Myocyte (in vitro differentiated cells): ENCODE data around the gene KCTD11. TPM values are rescaled to one million over a fixed set of nuclear protein-coding genes. Genes with fewer than 3 reads are reported as not detected.
"Not testable (repeated sequence)": the region's sequence is repeated elsewhere in the genome, so short reads cannot be mapped to it uniquely, and the experiment has no call there.

ENCODE experiments used
- DNase-seq: peaks from one replicate; pipeline ENCODE4 v3.0.0-alpha.2; 2012; ENCODE audit warnings: low read depth
- total RNA-seq: library from RNA; depleted of rRNA; stranded (reverse); fragments of >200 nt; gene quantifications from 2 replicates; pipeline ENCODE4 v1.2.3, GENCODE V29; 2014

Gene KCTD11
- total RNA-seq, 1 donor from 2014 or later = 10.0 TPM

DNA sequence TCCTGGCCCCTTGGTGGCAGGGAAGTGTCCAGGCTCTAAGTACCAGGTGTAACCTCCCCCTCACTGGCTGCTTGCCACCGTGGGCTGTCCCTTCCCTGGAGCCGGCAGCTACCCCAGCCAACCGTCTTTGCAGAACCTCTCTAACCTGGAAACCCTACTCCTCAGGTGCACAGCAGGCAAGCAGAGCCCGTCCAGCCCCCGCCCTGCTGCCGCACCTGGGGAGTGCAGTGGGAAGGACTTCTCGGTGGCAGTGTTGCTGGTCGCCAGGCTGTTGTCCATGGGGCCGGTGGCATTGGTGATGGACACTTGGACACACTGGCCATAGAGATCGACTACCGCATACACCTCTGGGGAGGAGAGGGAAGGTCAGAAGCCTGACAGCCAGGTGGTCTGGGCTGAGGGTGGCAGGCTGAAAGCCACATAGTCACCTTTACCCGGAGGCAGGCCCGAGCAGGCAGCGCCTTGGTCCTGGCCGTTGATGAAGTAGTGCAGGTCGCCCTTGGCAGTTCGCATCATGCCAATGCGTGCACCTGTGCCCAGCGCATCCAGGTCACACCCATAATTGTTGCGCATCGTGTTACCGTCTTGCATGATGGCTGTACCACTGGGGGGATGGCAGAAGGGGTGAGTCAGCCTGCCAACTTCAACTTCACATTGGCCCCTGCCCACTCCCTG lies 29.3 kb upstream of the KCTD11 start:
- DNase-seq = no peak

DNA sequence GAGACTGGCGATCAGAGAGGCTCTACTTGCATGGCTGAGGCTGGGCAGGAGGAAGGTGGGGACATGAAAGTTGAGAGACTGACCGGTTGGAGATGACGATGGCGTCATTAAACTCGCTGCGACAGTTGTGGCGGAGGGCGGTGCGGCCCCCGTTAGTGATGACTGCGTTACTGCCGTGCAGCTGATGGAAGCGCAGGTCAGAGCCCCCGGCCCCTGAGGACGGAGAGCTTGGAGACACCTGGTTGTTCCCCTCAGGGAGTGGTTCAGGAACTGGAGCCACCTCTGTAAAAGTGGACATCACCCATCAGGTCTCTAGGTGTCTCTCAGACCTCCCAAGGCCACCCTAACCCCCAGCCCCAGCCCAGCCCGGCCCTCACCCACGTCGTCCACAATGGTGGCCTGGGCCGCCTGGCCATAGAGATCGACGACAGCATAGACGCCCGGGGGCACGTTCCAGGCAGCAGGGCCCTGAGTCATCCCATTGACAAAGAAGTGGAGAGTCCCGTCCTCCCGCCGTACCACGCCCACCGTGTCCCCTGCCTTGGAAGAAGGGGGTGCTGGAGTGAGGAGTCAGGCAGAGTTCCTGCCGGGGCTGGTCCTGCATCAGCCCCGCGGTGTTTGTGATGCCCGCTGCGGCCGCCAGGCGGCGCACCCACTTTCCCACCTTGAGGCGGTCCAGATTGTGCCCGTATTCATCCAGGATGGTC lies 28.1 kb upstream of the KCTD11 start:
- peak; percentile 30 for DNase-seq

DNA sequence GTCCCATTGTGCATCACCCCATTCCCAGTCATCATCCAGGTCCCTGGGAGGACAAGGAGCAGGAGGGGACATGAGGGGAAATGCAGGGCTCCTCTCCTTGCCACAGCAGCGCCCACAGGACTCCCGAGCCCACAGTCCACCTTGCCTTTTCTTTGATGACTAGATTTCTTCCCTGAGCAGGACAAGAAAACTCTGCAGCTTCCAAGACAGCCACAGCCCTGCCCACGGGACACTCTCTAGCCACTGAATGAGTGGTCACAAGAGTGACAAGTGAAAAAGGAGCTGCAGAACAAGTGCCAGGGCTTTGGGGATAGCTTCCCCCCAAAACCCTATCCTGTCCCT lies 27.6 kb upstream of the KCTD11 start:
- no peak for DNase-seq

DNA sequence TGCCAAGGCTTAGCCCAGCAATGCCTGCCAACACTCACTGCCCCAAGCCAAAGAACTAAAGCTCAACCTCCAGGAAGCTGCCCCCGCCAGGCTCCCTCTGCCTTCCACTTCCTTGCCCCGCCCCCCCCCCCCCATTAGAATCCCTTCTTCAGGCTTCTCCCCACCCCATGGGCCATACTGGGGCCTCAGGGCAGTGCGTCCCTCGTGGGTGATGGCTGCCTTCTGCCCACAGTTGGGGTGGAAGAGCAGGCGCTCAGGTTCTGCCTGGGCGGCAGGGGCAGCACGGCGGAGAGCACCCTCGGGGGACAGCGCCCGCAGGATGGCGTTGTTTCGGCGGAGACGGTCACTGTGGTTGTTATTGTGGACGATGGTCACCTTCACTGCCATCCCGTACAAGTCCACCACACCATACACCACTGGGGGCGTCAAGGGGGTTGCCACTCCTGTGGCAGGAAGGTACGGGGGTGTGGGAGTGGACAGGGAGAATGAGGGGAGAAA lies 26.9 kb upstream of the KCTD11 start:
- no peak for DNase-seq

DNA sequence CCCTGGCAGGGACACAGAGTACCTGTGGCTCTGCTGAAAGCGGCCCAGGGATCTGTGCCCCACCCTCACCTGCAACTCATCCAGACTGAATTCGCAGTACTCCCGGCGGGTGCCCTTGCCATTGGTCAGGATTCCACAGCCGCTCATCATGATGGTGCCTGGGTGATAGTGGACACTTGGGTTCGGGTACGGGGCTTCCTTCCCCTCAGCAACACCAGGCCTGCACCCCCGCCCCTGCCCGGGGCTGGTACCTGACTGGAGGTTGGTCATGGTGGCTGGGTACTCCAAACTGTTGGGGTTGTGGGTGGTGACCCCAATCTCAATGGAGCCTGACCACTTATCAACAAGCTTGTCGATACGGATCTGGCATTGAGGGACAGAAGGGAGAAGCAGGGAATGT lies 25.8 kb upstream of the KCTD11 start:
- DNase-seq = no peak

DNA sequence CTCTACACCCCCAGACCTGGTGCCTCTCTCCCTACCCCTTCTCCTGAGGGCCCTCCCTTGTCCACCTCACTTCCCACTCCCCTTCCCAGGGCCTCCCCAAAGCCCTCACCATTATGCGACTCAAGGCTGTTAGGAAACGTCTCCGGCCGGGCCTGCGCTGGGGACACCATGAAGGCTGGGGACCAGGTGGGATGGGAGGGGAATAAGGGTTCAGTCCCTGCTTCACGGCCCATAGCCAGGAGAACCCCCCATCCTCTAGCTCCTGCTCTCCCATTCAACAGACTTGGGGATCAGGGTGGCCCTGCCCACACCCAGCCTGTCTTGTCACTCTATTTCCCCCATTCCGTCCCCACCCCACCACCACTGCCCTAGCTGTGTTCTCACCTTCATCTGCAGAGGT lies 24.9 kb upstream of the KCTD11 start:
- no peak for DNase-seq

DNA sequence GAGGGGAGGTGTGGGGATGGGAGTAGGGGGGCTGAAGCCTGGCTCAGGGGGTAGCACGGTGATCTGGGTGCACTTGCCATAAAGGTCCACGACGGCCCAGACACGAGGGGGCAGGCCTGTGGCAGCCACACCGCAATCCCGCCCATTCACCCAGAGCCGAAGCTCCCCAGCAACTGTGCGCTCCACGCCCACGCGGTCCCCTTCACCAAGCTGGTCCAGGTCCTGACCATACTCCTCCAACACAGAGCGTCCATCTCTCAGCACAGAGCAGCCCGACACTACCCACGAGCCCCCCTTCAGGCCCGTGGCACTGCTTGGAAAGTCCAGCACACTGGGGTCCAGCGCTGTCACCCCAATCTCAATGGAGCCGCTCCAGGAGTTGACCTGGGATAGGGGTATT lies 24.5 kb upstream of the KCTD11 start:
- no peak for DNase-seq

DNA sequence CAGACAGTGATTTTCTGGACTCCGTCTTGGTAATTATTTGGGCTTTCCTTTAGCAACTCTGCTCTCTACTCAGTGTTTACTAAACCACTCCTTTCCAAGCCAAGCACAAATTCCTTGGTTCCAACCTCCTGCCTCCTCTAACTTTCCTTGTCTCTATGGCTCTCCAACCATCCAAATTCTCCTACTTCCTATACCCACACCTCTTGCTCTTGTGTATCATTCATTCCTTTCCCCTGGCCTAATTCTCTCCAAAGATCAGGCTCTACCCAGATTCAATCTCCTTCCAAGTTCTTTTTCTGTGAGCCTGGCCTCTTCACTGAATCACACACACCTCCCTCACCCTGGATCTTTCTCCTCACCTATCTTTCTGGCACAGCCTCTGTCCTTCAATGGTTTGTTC lies 24.0 kb upstream of the KCTD11 start:
- DNase-seq = no peak

DNA sequence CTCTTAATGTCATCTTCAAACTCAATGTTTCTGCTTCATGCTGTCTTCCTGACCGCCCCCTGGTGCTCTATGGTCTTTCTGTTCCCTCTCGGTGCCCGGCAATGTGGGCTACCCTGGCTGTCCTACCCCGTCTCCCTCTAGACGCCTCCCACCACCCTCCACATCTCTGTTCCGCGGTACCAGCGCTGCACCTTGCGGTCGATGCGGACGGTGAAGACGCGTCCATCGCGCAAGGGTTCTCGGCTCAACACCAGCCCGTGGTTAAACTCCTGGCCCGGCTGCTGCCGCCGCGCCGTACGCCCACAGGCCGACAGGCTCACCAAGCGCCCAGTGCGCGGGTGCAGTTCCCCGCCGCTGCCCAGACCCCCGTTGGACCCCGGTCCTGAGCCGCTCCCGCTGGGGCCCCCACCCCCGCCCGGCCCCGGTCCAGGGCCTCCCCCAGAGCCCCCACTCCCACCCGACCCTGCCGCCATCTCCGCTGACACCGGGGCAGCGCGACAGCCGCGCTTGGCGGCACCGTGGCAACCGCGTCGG lies 23.1 kb upstream of the KCTD11 start, which contains the start of gene NEURL4:
Gene NEURL4 (minus strand): TSS at position 496 of the 534 bp plus-strand sequence. CDS start 23 bp downstream, at position 473.
- no peak for DNase-seq

DNA sequence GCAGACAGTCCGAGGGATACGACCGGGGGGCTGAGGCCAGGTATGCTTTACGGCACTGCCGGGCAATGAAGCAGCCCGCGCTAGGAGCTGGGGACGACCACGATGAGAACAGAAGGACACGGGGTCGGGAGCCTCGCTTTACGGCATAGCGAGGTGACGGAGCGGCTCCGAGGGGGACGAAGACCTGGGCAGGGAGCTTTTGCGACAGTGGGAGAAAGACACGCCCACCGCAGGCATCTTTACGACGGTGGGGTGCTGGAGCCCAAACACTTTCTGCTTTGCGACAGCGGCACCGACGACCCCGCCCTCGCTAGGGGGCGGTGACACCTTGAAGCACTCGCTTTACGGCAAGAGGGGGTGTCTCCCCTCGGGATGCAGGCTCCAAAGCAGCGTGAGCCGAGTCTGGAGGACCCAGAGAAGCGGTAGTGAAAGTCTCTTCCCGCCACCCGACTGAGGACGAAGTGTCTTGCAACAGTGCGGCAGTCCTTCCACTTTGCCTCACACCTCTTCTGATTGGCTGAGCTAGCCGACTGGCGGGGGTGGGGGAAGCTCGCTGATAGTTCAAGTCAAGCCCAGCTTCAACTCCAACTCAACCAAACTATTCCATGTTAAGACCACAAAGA lies 22.5 kb upstream of the KCTD11 start:
- DNase-seq = peak; percentile 100

DNA sequence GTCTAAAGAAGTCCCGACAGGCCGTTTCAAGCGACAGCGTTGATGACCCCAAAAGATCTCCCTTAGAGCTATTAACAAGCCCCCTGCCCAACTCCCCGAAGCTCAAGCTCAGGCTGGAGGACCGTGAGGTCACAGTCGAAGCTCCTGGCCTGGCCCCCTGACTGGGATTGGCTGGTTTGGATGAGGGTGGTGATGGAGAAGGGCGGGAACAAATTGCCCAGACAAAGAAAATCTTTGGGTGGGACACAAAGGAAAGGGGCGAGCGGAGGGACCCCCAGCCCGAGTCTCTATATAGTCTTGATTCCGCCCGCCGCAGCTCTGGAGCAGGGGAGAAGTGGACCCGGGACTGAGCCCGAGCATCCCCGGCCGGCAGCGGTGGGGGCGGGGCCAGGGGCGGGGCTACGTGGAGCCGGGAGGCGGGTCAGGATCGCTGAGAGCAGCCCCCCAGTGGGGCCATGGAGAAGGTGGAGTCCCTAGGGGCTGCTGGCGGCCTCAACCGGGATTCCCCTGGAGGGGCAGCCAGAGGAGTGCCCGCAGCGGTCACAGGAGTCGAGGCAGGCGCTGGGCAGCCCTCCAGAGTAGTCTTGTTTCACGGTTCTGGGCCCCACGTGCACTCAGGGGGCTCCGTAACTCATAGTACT lies 21.8 kb upstream of the KCTD11 start:
- DNase-seq = peak; percentile 86

DNA sequence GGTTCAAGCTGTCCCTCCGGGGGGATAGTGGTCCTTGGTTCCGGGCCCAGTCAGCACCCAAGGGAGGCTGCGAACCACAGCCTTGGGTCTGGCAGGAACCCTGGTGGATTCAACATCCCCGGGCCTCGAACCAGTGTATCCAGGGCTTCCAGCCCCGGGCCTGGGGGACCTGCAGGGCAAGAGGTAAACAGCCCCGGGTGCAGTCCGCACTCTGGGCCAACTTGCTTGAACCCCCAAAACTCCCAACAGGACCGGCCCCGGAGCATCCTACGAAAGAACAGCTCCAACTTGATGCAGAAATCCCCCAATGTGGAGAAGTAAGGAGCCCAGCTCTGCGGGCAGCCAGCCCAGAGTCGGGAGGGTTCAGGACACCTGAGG lies 21.3 kb upstream of the KCTD11 start:
- no peak for DNase-seq

DNA sequence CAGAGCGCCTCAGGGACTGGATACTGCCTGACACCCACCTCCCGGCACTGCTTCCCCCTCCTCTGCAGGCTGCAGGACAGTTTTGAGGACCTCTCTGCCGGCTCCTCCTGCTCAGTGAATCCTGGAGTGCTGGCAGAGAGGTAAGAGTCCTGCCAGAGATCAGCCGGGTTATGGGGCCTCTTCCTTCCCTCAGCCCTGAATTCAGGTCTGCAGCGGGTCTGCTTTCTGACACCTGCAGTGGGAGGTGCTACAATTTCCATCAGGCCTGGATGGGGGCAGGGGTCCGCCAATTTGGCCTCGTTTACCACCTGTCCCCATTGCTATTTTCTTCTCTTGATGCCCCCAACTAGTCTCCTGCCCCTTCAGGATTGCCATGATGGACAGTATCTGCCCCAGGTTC lies 19.9 kb upstream of the KCTD11 start:
- DNase-seq = no peak

DNA sequence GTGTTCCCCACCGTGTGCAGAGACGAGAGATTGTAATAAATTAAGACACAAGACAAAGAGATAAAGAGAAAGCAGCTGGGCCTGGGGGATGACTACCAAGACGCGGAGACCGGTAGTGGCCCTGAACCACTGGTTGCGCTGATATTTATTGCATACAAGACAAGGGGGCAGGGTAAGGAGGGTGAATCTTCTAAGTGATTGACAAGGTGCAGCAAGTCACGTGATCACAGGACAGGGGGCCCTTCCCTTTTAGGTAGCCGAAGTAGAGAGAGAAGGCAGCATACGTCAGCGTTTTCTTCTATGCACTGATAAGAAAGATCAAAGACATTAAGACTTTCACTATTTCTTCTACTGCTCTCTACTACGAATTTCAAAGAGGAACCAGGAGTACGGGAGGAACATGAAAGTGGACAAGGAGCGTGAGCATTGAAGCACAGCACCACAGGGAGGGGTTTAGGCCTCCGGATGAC lies 19.3 kb upstream of the KCTD11 start:
- not testable (repeated sequence) for DNase-seq

DNA sequence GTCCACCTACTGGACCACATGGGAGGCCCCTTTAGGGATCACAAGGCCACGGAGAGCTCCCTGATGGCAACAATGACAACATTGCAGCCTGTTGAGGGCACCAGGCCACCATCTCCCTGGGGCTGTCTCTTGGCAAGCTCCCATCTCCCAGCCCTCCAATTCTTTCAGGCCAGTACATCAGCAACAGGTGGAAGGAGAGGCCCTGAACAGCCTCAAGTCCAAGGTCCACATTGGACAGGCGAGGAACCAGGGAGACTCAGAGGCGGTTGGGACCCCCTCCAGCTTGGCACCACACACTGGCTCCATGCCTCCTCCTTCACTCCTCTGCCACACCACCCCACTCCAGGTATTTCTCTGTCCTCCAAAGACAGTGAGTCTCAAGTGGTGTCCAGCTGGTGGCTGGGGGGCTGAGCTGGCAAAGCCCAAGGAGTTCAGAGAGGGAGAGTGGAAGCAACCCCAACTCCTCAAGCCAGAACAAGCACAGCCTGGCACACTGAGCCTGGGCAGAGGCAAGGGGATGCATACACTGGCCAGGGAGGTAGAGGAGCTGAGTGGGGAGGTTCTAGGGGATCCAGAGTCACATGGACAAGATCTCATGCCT lies 16.9 kb upstream of the KCTD11 start:
- DNase-seq = no peak

DNA sequence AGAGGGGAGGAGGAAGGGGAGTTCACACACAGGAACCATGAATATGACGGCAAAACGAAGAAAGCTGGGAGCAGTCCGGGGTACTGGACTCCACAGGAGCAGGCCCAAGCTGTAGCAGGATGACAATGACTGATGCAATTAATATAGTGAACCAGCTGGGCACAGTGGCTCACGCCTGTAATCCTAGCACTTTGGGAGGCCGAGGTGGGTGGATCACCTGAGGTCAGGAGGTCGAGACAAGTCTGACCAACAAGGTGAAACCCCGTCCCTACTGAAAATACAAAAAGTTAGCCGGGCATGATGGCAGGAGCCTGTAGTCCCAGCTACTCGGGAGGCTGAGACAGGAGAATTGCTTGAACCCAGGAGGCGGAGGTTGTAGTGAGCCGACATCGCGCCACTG lies 16.2 kb upstream of the KCTD11 start:
- not testable (repeated sequence) for DNase-seq

DNA sequence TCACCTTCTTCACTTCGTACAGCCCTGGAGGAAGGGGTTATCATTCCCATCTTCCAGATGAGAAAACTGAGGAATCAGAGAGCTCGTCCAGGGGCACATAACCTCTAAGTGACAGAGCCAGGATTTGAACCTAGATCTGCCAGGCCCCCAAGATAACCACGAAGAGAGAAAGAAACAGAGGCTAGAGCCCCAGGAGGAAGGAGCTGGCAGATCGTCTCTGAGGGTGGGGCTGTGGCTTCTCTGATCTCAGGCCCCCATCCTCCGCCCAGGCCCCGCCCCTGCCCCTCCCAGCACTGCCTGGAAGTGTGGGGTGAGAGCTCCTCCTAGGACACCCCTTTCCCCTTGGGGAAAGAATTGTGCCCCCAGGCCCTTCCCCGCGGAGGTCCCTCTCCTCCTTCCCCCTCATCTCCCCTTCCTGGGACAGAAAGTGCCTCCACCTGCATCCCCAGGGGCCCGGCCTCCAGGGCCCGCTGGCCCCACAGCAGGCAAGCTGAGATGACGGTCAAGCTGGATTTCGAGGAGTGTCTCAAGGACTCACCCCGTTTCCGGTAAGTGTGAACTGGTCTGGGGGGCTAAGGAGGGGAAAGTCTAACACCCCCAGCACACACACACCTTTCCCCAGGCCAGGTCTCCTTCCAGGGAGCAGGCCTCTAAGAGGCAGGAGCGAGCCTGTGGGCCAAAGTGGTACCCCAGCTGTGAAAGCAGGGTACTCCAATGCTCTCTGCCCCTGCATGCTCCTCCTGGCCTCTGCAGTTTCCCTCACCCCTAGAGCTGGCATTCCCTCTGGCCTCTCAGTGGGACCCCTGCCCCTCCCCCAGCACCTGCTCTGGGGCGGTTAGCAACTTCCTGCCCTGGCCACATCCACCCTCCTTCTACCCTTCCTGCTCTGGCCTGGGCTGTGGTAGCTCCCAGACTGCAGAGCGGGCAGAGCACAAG lies 15.5 kb upstream of the KCTD11 start, which contains the start of gene ACAP1:
Gene ACAP1 (plus strand): TSS at position 290 of the 936 bp plus-strand sequence. CDS start 206 bp downstream, at position 496.
- DNase-seq = no peak

DNA sequence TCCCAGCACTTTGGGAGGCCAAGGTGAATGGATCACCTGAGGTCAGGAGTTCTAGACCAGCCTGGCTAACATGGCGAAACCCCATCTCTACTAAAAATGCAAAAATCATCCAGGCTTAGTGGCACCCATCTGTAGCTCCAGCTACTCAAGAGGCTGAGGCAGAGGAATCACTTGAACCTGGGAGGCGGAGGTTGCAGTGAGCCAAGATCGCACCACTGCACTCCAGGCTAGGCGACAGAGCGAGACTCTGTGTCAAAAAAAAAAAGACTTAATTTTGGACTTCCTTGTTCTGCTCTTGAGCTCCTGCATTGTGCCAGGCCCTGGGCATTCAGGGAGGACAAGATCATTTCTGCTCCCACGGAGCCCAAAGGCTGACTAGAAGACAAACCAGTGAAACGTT lies 14.4 kb upstream of the KCTD11 start:
- DNase-seq = not testable (repeated sequence)

DNA sequence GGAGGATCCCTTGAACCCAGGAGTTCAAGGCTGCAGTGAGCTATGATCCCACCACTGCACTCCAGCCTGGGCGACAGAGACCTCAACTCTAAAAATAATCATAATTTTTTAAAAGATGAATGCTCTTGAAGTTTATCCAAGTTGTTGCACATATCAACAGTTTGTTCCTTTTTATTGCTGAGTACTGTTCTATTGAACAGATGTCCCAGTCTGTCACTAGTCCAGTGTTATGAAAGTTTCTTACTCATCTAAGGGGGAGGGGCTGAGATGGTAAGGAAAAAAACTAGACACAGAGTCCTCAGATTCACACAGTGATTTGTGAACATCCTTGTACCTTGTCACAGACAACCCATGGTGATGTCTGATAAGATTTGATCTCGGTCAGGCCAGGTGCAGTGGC lies 11.8 kb upstream of the KCTD11 start:
- DNase-seq = peak; percentile 77

DNA sequence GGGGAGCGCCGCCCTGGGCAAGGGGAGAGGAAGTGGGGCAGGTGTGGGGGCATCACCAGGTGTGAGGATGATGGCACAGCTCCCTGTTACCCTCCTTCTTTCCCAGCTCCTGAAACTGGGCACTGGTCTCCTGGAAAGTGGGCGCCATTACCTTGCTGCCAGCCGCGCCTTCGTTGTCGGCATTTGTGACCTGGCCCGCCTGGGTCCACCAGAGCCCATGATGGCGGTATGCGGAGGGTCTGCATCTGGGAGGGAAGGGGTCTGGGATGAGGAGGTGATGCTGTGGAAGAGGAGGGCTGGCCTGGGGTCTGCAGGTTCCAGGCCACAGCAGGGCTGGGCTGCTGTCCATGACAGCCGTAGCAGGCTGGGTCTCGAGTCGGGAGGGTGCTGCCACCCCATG lies 10.1 kb upstream of the KCTD11 start:
- DNase-seq = no peak
